HG03469 (cell line): Measurements from ENCODE around the gene ZYG11B.
"Not testable (repeated sequence)": the region's sequence is repeated elsewhere in the genome, so short reads cannot be mapped to it uniquely, and the experiment has no call there.

Source experiments
- ATAC-seq: cut with Tn5 transposase; IDR thresholded peaks from one replicate; pipeline ENCODE4 v1.9.1; 2021; ENCODE audit warnings: mild to moderate bottlenecking, moderate library complexity, moderate number of reproducible peaks; ENCODE audit not compliant: unreplicated experiment

Gene ZYG11B

DNA sequence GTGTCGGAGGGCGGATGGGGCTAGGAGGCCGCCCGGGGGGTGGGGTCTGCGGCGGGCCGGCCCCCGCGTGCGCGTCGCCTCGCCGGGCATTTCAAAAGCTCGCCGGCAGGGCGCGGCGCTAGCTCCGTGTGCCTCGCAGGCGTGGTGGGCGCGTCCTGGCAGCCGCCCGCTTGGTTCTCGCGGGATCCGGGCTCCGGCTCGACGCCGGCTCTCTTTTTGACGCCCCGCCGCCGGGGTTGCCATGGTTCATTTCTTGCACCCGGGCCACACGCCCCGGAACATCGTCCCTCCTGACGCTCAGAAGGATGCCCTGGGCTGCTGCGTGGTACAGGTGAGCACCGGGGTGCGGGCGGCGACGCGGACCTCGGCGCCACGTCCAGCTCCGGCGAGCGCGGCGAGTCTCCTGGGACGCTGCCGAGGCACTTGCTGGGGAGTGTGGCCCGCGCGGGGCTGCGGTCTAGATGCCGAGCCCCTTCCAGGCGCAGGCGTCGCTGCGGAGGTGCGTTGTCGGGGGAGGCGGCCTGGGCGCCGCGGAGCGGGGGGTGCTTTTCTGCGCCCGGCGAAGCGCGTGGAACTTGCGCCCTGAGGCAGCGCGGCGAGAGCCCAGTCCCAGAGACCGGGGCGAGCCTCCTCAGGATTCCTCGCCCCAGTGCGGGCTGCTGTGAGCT is 116.5 kb downstream of the ZYG11B start, which contains the start of gene ZYG11A:
TSS of gene ZYG11A (plus strand) at position 118 of the 668 bp plus-strand sequence. CDS start at position 242, 124 bp downstream.
- ATAC-seq, result peak; percentile 71

DNA sequence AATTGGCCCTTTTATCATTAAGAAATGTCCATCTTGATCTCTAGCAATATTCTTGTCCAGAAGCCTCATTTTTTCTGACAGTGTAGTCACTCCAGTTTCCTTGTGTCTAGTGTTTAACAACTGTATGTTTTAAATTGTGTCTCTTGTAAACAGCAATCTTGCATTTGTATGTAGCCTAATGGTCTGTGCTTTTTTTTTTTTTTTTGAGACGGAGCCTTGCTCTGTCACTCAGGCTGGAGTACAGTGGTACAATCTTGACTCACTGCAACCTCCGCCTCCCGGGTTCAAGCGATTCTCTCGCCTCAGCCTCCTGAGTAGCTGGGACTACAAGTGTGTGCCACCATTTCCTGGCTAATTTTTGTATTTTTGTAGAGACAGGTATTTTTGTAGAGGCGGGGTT is 118.9 kb downstream of the ZYG11B start:
- not testable (repeated sequence) for ATAC-seq

DNA sequence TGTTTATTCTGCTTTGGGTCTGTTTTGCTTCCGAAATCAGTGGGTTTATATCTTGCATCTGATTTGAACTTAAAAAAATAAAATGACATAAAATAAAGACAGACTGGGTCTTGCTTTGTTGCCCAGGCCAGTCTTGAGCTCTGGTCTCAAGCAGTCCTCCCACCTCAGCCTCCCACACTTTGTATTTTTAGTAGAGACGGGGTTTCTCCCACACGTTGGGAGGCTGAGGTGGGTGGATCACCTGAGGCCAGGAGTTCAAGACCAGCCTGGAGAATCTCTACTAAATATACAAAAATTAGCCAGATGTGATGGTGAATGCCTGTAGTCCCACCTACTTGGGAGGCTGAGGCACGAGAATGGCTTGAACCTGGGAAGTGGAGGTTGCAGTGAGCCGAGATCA is 122.2 kb downstream of the ZYG11B start:
- ATAC-seq, result no peak

GRCh38 chr1:52850951-52851350 is 124.7 kb downstream of the ZYG11B start:
- no peak for ATAC-seq

- ATAC-seq, result no peak
Observed at GRCh38 chr1:52852854-52853253, 126.6 kb downstream of the ZYG11B start.

GRCh38 chr1:52855584-52855983 is 129.3 kb downstream of the ZYG11B start:
- ATAC-seq, result no peak

- no peak for ATAC-seq
Observed at GRCh38 chr1:52856026-52856425, 129.8 kb downstream of the ZYG11B start.

- ATAC-seq, result no peak
Observed at GRCh38 chr1:52857443-52857842, 131.2 kb downstream of the ZYG11B start.

DNA sequence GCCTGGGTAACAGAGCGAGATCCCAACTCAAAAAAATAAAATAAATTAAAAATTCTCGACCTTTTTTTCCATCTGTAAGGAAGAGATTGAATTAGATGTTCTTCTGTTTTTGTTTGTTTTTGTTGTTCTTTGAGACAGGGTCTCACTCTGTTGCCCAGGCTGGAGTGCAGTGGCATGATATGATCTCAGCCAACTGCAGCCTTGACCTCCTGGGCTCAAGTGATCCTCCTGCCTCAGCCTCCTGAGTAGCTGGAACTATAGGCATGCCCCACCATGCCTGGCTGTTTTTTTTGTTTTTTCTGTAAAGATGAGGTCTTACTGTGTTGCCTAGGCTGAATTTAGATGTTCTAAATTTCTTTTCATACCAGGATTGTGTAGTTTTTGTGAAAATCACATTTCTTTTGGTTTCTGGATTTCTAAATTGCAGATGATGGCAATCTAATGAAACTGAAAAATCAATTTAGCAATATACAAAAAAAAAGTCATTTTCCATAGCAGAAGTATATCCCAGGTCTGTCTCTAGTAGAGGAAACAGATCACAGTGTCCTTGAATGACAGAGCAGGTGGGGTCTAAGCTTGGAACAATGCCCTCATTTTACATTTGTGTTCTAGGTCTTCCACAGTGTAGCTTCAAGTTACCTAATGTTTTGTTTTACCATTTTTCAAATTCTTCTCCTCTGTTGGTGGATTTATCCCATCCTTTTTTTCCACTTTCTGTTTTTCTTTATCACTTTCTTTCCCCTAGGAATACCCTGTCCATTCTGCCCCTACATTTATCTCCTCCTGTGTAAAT is 136.6 kb downstream of the ZYG11B start:
- ATAC-seq, result no peak

GRCh38 chr1:52867087-52867863 is 141.0 kb downstream of the ZYG11B start:
- peak; percentile 69 for ATAC-seq

GRCh38 chr1:52869727-52870126 is 143.5 kb downstream of the ZYG11B start:
- ATAC-seq, result not testable (repeated sequence)

- ATAC-seq, result no peak
Observed at GRCh38 chr1:52876843-52877242, 150.6 kb downstream of the ZYG11B start.
